ENCODE measurements around the gene ATE1. TPM values are rescaled to one million over a fixed set of nuclear protein-coding genes. Genes with fewer than 3 reads are reported as not detected.

The ATE1 gene
- total RNA-seq, 1 experiment from 2014 or later, result 39.2 TPM

GRCh38 chr10:121835376-121835775 lies 92.5 kb downstream of the ATE1 start (continued):
- TF ChIP-seq ATF3 (IDR thresholded peaks at IDR 0.05), result no peak
- TF ChIP-seq SP1 (IDR thresholded peaks at IDR 0.05; ENCODE audit: low read depth), result no peak
- TF ChIP-seq ZNF274 (IDR thresholded peaks at IDR 0.05; ENCODE audit: low read depth, low read length), result no peak
- TF ChIP-seq CBX3 (IDR thresholded peaks at IDR 0.05; ENCODE audit: low read depth), result no peak
- no peak for TF ChIP-seq ELF1 (IDR thresholded peaks at IDR 0.05; ENCODE audit: borderline replicate concordance, low read depth)
- TF ChIP-seq EGR1 (IDR thresholded peaks at IDR 0.05; ENCODE audit: low read depth), result no peak
- no peak for TF ChIP-seq FOSL1 (IDR thresholded peaks at IDR 0.05; ENCODE audit: low read depth)
- TF ChIP-seq SRF (IDR thresholded peaks at IDR 0.05; ENCODE audit: low read depth), result no peak
- no peak for TF ChIP-seq EZH2phosphoT487 (IDR thresholded peaks at IDR 0.05; ENCODE audit: borderline replicate concordance)
- no peak for TF ChIP-seq POLR2A (IDR thresholded peaks at IDR 0.05; ENCODE audit: borderline replicate concordance, extremely low read depth, insufficient read depth, insufficient read length)
- no peak for TF ChIP-seq MAX (IDR thresholded peaks at IDR 0.05)
- TF ChIP-seq RAD21 (IDR thresholded peaks at IDR 0.05; ENCODE audit: low read depth), result no peak
- no peak for TF ChIP-seq CEBPB (IDR thresholded peaks at IDR 0.05; ENCODE audit: low read depth)
- TF ChIP-seq EZH2 (IDR thresholded peaks at IDR 0.05), result no peak

- POLR2A ChIA-PET, result no interaction called here
- Histone ChIP-seq H3K79me2 (ENCODE audit: insufficient read depth, low read length) (no peaks in the 10 kb centered on the region), H2AFZ (ENCODE audit: low read depth, low read length, poor library complexity, severe bottlenecking) (no peak overlapping the region), H3K4me3 (replicated peaks in 1 of 2; ENCODE audit: low read depth in 1 of 2, low read length in 2 of 2) (no peak overlapping the region), H4K20me1 (ENCODE audit: insufficient read depth) (no peaks in the 10 kb centered on the region), H3K9ac (ENCODE audit: low read length) (no peak overlapping the region), H3K36me3 (ENCODE audit: control insufficient read depth in 1 of 2, insufficient read depth in 2 of 2, low read length in 2 of 2) (no peaks in the 10 kb centered on the region), H3K4me2 (ENCODE audit: low read length) (no peak overlapping the region), H3K27me3 (ENCODE audit: insufficient read depth, low read length) (no peaks in the 10 kb centered on the region), H3K9me3 (ENCODE audit: control insufficient read depth in 1 of 2, insufficient read depth in 1 of 2, low read depth in 1 of 2, low read length in 2 of 2) (no peaks in the 10 kb centered on the region), H3K27ac (ENCODE audit: low read depth, low read length) (no peak overlapping the region), H3K9me2 (ENCODE audit: insufficient read depth) (no peaks in the 10 kb centered on the region), H3K4me1 (ENCODE audit: control insufficient read depth in 1 of 2, insufficient read depth in 2 of 2, low read length in 2 of 2) (no peaks in the 10 kb centered on the region)
- DNase-seq (ENCODE audit: low read depth, low spot score) (no peak), ATAC-seq (no peak)
- BruUV-seq (replicated peaks), result no TSS peak
- CTCF ChIA-PET, result interaction anchor here (1.3 kb wide), 1 partner anchor 10 kb away, joined by 5 read pairs; no protein-coding TSS in a partner anchor
- TF ChIP-seq ZFX (IDR thresholded peaks at IDR 0.05) (no peak), ZBTB33 (IDR thresholded peaks at IDR 0.05; ENCODE audit: extremely low read depth, insufficient replicate concordance, low read length) (no peak)
- intact Hi-C loops (cut with micrococcal nuclease), result no loop called here
- RAD21 ChIA-PET (ENCODE audit: low non-redundant PET in 1 of 2, low total read pairs in 2 of 2, uncharacterized antibody in 2 of 2, unreplicated experiment in 2 of 2), result no interaction called here
These were observed 93.1 kb downstream of the ATE1 start for GRCh38 chr10:121834757-121835156.

Data from HCT116 (cell line).